GM10847 (cell line): Measurements from ENCODE around the gene UPF1.

Experiments used
- POLR2A ChIP-seq: IDR thresholded peaks from 2 replicates; pipeline ENCODE4 v1.6.1; 2011; ENCODE audit not compliant: insufficient read length; ENCODE audit errors: extremely low read depth

The UPF1 gene

DNA sequence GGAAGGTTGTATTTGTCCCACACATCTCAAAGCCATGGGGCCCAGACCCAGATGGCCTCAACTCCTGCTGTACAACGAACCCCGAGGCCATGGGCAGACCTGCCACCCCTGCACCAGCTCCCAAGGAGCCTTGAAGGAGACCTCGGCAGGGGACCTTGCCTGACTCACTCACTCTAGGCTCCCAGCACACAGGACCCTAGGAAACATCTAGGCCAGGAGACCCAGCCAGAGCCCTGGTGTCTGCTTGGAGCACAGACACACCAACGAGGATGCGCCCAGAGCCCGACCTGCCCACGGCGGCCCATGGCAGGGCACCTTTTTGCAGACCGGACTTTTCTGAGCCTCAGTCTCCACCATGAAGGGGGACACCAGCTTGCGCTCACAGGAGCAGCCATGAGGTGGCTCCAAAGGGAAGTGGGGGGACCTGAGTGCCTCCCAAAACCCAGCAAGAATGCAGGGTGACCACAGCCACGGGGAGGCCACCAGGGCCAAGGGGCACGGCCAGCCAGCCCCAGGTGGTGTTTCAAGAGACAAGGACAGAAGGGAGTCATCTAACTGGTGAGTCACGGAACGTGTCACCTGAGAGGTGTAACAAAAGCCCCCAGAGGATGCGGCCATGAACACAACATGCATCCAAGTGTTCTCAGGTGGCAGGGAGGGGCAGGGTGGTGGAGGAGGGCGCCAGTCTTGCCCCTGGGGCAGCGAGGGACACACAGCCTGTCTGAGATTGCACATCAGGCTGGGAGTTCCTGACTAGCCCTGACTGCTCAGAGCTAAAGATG, 69.1 kb downstream of the UPF1 start:
- TF ChIP-seq POLR2A: no peak

- no peak for TF ChIP-seq POLR2A
Measured at GRCh38 chr19:18901491-18901890, 69.7 kb downstream of the UPF1 start.

DNA sequence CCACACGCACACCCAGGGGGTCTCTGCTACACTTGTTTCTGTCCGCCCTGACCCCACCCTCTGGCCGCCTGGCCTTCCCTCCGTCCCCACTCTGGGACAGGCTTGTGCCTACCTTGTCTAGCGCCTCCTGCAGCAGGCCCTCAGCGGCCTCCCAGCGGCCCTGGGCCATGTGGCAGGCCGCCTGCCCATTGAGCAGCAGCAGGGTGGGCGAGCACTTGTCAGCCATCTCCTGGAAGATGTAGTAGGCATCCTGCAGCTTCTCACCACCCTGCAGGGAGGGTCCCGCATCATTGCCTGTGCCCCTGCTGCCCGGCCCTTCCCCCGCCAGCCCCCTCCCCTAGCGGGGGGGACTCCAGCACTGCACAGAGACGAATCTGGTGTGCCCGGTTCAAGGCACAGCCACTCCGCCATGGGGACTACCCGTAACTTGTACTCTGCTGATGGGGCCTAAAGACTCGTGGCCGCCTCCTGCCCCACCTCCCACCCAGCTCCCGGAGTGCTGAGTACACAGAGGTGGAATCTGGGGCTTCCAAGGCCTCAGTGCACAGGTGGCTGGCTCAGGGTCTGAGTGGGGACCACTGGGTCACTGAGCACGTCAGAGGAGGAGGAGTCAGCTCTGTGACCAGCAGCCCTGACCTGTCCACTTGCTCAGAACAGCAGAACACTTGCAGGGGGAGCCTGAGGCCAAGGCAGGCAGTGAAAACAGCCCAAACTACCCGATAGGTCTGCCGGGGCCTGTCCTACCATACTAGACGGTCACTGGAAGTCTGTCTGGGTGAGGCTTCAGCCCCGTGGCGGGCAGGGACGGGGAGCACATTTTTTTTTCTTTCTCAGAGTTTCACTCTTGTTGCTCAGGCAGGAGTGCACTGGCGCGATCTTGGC, 71.6 kb downstream of the UPF1 start:
- TF ChIP-seq POLR2A: no peak

DNA sequence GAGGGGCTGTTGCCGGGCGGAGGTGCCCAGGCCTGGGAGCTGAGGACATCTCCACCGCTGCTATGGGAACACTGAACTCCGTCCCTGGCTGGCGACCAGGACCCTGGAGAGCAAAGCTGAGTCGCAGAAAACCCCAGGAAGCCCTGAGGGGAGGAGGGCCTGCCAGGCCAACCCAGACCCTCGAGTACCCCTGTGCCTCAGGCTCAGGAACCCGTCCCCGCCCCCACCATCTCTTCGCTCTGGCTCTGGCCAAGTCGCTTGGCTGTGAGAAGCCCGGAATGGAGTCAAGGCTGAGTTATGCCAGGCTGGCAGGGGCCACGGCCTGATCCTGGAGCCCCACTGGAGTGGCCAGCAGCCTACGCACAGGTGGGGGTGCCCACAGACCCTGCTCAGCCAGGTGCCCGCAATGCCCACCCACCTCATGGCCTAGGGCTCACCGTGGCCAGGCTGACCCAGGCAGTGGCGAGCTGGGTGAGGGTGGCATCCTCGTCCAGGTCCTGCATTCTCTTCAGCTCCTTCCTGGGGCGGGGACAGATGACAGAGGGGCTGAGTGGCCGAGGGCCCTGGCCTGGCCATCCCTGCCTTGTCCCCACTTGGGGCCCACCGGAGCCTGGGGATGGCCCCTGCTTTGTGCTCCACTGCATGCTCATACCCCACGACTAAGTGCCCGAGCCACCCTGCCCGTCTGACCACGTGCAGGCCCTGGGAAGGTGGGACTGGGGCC, 72.7 kb downstream of the UPF1 start:
- TF ChIP-seq POLR2A: no peak

GRCh38 chr19:18905058-18905456, 73.3 kb downstream of the UPF1 start:
- TF ChIP-seq POLR2A: no peak

- no peak for TF ChIP-seq POLR2A
Measured at GRCh38 chr19:18905513-18906236, 73.9 kb downstream of the UPF1 start.

DNA sequence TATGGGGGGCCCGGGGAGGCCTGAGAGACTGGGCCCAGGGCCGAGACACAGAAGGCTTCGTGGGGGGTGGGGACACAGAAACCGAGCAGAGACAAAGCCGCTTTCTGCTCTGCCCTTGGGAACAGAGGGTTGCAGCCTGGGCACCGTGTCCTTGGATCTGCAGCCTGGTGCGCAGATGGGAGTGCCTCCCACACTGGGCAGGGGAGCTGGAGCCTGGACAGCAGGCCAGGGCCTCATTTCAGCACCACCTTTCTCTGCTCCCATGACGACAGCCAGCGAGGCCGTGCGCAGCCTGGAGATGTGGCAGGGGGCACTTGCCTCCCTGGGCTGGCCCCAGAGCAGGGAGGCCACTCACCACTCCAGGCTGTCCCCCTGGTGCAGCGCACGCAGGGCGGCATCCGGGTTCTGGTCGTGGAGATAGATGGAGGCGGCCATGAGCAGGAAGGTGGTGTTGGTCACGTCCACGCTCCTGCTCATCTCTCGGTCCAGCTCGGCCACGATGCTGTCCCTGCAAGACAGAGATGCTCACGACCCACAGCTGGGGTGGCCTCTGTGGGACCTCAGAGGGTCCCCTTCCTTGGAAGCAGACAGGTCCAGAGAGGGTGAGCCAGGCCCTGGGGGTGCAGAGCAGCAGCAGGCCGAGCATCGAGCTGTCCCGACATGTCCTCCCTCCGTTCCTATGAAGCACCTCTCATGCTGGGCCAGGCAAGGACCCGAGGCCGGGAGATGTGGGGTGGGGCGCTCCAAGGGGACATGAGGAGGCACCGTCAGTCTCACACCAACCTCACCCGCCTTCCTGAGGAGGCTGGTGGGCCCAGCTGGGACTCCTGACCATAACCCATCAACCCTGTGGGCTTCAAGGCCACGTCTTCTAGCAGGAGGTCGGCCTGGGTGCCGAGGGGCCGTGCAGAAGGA, 75.1 kb downstream of the UPF1 start:
- TF ChIP-seq POLR2A: no peak

- TF ChIP-seq POLR2A: no peak
Measured at GRCh38 chr19:18908917-18909619, 77.3 kb downstream of the UPF1 start.

DNA sequence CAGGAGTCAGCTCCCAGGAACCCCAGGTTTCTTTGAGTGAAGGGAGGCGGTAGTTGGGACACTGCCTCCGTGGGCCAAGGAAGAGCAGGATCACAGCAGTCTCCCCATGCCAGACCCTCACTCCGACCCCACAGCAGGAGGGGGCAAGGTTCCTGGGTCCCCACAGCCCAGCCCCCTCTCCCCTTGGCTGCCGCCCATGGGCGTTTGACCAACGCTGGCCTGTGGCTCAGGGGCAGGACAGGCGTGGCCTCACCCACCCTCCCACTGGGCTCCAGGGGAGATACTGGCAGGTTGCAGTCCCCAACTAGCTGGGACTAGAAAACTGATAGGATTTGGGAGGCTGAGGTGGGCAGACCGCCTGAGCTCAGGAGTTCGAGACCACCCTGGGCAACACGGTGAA, 78.3 kb downstream of the UPF1 start:
- TF ChIP-seq POLR2A: no peak

DNA sequence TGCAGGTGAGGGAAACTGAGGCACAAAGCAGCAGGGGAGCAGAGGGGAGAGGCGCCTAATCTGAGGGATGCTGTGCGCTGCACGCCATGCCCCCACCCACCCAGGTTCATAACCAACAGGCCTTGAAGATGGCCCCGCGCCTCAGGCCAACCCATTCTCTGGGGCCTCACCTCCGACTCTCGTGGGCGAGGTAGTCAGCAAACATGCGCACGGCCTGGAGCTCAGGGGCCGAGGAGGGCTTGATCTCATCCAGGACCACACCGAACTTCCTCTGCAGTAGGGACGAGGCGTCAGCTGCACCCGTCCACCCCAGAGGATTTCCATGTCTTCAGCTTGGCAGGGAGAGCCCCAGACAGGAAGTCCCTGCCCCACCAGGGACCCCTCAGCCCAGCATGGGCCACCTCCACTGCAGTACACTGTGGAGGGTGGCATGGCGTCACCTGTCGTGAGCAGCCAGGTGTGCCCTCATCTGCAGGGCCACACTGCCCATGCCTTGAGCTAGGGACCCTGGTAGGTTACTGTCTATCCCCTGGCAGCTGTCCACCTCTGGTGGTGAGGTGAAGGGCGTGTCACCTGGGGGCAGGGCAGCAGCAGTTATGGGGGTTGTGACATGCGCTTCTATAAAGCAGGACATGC, 79.2 kb downstream of the UPF1 start:
- TF ChIP-seq POLR2A: no peak

DNA sequence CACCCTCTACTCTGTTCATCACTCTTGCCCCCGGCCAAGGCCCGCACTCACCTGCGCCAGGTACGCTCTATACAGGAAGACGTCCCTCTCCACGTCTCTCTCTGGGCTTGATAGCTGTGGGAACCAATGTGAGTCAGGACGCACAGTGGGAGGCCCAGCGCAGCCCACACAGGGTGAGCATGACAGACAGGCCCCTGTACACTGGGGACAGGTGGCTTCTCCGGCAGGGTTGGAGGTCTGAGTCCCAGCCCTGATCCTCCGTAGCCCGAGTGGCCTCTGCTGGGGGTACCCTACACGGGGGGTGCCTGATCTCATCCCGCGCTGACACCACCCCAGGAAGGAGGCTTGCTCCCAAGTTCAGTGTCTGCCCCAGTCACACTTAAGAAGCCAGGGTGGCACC, 81.2 kb downstream of the UPF1 start:
- TF ChIP-seq POLR2A: no peak

GRCh38 chr19:18913466-18913865, 81.7 kb downstream of the UPF1 start:
- no peak for TF ChIP-seq POLR2A

GRCh38 chr19:18915639-18916038, 83.9 kb downstream of the UPF1 start:
- TF ChIP-seq POLR2A: no peak
